K562 (cell line): ENCODE data around the gene SLC16A1. TPM values are rescaled to one million over a fixed set of nuclear protein-coding genes. Genes with fewer than 3 reads are reported as not detected.

Experiments used
- BCOR ChIP-seq: fragments of 450-650 bp; IDR thresholded peaks from 2 replicates; pipeline ENCODE4 v1.6.1; 2016
- FOXJ3 ChIP-seq: sonication (generic); formaldehyde crosslinking; IDR thresholded peaks from 2 replicates; pipeline ENCODE4 v1.4.0; 2020; ENCODE audit warnings: mild to moderate bottlenecking, missing genetic modification reagents
- GABPB2 ChIP-seq: fragments of 250-450 bp; sonication (Bioruptor Pico); conservative IDR thresholded peaks from 2 replicates; pipeline ENCODE4 v1.5.1; 2021; ENCODE audit warnings: mild to moderate bottlenecking
- ILK ChIP-seq: fragments of 450-650 bp; IDR thresholded peaks from 2 replicates; pipeline ENCODE4 v1.6.1; 2016; ENCODE audit warnings: missing genetic modification characterization, low read depth, mild to moderate bottlenecking, missing compliant biosample characterization, moderate library complexity, borderline replicate concordance
- NFE2L1 ChIP-seq: fragments of 450-650 bp; IDR thresholded peaks from 2 replicates; pipeline ENCODE4 v1.6.1; 2016; ENCODE audit warnings: missing genetic modification characterization, low read depth, mild to moderate bottlenecking, missing compliant biosample characterization, moderate library complexity, borderline replicate concordance
- RCOR1 ChIP-seq, 2 experiments: IDR thresholded peaks; 2 replicates each; pipeline ENCODE4 v1.6.1; 2012; ENCODE audit warnings: low read depth in 2 of 2, low read length in 2 of 2, borderline replicate concordance in 1 of 2, improper control_type of control experiment in 1 of 2
- RHOXF2B ChIP-seq: fragments of 250-450 bp; sonication (Bioruptor Pico); conservative IDR thresholded peaks from 2 replicates; pipeline ENCODE4 v1.5.1; 2021
- SIX5 ChIP-seq, 2 experiments: IDR thresholded peaks; 2 replicates each; pipeline ENCODE4 v1.6.1; 2011; ENCODE audit warnings: low read length in 2 of 2, borderline replicate concordance in 1 of 2, low read depth in 1 of 2, mild to moderate bottlenecking in 1 of 2, moderate library complexity in 1 of 2; ENCODE audit not compliant: insufficient read depth in 1 of 2
- XRCC5 ChIP-seq: fragments of 200-400 bp; formaldehyde crosslinking; IDR thresholded peaks from 2 replicates; pipeline ENCODE4 v1.6.1; 2017; ENCODE audit warnings: low read depth, mild to moderate bottlenecking, low read length
- ZNF239 ChIP-seq: fragments of 250-450 bp; sonication (Bioruptor Pico); IDR thresholded peaks from 2 replicates; pipeline ENCODE4 v1.4.0; 2020; ENCODE audit warnings: mild to moderate bottlenecking
- ZNF311 ChIP-seq: fragments of 250-450 bp; sonication (Bioruptor Pico); IDR thresholded peaks from 2 replicates; pipeline ENCODE4 v1.4.0; 2020; ENCODE audit warnings: mild to moderate bottlenecking, moderate library complexity
- ZNF561 ChIP-seq: fragments of 450-650 bp; formaldehyde crosslinking; conservative IDR thresholded peaks from 2 replicates; pipeline ENCODE4 v1.4.0; 2020; ENCODE audit warnings: mild to moderate bottlenecking, moderate library complexity
- ZNF76 ChIP-seq: fragments of 250-450 bp; sonication (Bioruptor Pico); IDR thresholded peaks from 2 replicates; pipeline ENCODE4 v1.4.0; 2020; ENCODE audit warnings: mild to moderate bottlenecking, moderate library complexity, borderline replicate concordance
- polyA plus RNA-seq, 8 experiments: library from polyadenylated mRNA; depleted of rRNA in 4 of 8; stranded (reverse) in 5 of 8; unstranded in 3 of 8; fragments of >200 nt; fragmentation: Nextera tagmentation in 2 of 8; fragmentation: Illumina TruSeq in 1 of 8; extraction: Ambion mirVana in 2 of 8; extraction: Trizol in 1 of 8; gene quantifications; 2 replicates each; pipeline versions ENCODE4 v1.2.1 to v1.2.3, GENCODE V29; 2011 to 2014; ENCODE audit warnings: inconsistent platforms in 1 of 8, missing spikeins in 1 of 8
- total RNA-seq, 7 experiments: library from RNA; depleted of rRNA in 6 of 7; stranded (reverse); fragments of >200 nt in 6 of 7; fragmentation: Illumina TruSeq in 2 of 7; extraction: Trizol in 2 of 7; gene quantifications; 2 replicates each; pipeline versions ENCODE4 v1.2.1 to v1.2.3, GENCODE V29; 2011 to 2021; ENCODE audit warnings: low replicate concordance in 1 of 7
- TF ChIP-seq, protein P1 (sequence below), 2 experiments: IDR thresholded peaks; 2 replicates each; pipeline ENCODE4 v1.6.1; 2012; ENCODE audit warnings: improper control_type of control experiment in 2 of 2, low read depth in 2 of 2, low read length in 2 of 2, borderline replicate concordance in 1 of 2
- TF ChIP-seq, protein P2 (sequence below): fragments of 450-650 bp; IDR thresholded peaks from 2 replicates; pipeline ENCODE4 v1.6.1; 2016; ENCODE audit warnings: antibody characterized with exemption
- TF ChIP-seq, protein P3 (sequence below): IDR thresholded peaks from 2 replicates; pipeline ENCODE4 v1.6.1; 2014; ENCODE audit warnings: antibody characterized with exemption
- TF ChIP-seq, protein P4 (sequence below), 3 experiments: IDR thresholded peaks in 2 of 3; conservative IDR thresholded peaks in 1 of 3; 2 replicates each; pipeline ENCODE4 v1.5.1; 2011 to 2012; ENCODE audit warnings: low read length in 3 of 3, mild to moderate bottlenecking in 3 of 3, control low read depth in 2 of 3, improper control_type of control experiment in 1 of 3, inconsistent platforms in 1 of 3, low read depth in 1 of 3, mixed read lengths in 1 of 3, moderate library complexity in 1 of 3; ENCODE audit not compliant: insufficient read depth in 2 of 3
- TF ChIP-seq, protein P5 (sequence below): fragments of 250-450 bp; sonication (Bioruptor Pico); IDR thresholded peaks from 2 replicates; pipeline ENCODE4 v1.6.1; 2021; ENCODE audit warnings: mild to moderate bottlenecking
- TF ChIP-seq, protein P6 (sequence below): fragments of 450-650 bp; IDR thresholded peaks from 2 replicates; pipeline ENCODE4 v1.7.0; 2016; ENCODE audit warnings: borderline replicate concordance

SLC16A1 gene
- total and polyA plus RNA-seq, 9 of the 15 experiments (the other 6 are each of a cell fraction or from before 2014, with no cell fraction given): 73.1 to 244 (median 117) TPM

DNA sequence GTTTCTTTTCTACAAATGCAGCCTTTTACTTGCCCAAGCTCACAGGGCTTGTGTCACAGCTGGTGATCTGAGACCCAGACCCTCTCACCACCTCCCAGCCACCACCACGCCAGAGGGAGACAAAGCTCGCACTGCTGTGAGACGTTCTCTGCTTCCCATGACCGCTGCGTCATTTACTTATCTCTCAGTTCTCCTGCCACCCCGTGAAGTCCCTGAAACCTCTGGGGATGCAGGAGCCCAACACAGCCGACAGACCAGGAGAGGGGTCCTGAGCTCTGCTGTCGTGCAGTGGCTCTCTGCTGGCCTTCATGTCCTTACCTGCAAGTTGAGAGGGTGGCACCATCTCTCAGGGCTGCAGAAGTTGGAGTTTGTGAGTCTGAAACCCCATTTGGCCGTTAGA lies 77.7 kb downstream of the SLC16A1 start (continued):
- TF ChIP-seq, protein P1, sequence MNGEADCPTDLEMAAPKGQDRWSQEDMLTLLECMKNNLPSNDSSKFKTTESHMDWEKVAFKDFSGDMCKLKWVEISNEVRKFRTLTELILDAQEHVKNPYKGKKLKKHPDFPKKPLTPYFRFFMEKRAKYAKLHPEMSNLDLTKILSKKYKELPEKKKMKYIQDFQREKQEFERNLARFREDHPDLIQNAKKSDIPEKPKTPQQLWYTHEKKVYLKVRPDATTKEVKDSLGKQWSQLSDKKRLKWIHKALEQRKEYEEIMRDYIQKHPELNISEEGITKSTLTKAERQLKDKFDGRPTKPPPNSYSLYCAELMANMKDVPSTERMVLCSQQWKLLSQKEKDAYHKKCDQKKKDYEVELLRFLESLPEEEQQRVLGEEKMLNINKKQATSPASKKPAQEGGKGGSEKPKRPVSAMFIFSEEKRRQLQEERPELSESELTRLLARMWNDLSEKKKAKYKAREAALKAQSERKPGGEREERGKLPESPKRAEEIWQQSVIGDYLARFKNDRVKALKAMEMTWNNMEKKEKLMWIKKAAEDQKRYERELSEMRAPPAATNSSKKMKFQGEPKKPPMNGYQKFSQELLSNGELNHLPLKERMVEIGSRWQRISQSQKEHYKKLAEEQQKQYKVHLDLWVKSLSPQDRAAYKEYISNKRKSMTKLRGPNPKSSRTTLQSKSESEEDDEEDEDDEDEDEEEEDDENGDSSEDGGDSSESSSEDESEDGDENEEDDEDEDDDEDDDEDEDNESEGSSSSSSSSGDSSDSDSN (IDR thresholded peaks at IDR 0.05; ENCODE audit: borderline replicate concordance in 1 of 2, low read depth in 2 of 2, low read length in 2 of 2): no peak; a peak in 1 of 4 replicates
- TF ChIP-seq RHOXF2B (CRISPR knock-in tag) (no peak), RCOR1 (IDR thresholded peaks at IDR 0.05; ENCODE audit: borderline replicate concordance in 1 of 2, low read depth in 2 of 2, low read length in 2 of 2) (peak in 1 of 2 experiments; percentile 84; a peak in 2 of 4 replicates), BCOR (no peak), GABPB2 (no peak), SIX5 (IDR thresholded peaks at IDR 0.05; ENCODE audit: borderline replicate concordance in 1 of 2, insufficient read depth in 1 of 2, low read depth in 1 of 2, low read length in 2 of 2) (no peak), ZNF76 (CRISPR knock-in tag) (0 out of 2 replicates have a peak, but pooled peaks have one; percentile 5), ZNF311 (CRISPR knock-in tag) (no peak), FOXJ3 (CRISPR knock-in tag) (no peak), NFE2L1 (tag) (no peak), XRCC5 (no peak), ZNF561 (CRISPR knock-in tag) (no peak), ZNF239 (CRISPR knock-in tag) (0 out of 2 replicates have a peak, but pooled peaks have one; percentile 25), ILK (tag) (no peak)
- TF ChIP-seq, protein P2, sequence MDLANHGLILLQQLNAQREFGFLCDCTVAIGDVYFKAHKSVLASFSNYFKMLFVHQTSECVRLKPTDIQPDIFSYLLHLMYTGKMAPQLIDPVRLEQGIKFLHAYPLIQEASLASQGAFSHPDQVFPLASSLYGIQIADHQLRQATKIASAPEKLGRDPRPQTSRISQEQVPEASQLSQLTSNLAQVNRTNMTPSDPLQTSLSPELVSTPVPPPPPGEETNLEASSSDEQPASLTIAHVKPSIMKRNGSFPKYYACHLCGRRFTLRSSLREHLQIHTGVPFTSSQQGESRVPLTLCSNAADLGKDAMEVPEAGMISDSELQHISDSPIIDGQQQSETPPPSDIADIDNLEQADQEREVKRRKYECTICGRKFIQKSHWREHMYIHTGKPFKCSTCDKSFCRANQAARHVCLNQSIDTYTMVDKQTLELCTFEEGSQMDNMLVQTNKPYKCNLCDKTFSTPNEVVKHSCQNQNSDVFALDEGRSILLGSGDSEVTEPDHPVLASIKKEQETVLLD: no peak
- TF ChIP-seq, protein P3, sequence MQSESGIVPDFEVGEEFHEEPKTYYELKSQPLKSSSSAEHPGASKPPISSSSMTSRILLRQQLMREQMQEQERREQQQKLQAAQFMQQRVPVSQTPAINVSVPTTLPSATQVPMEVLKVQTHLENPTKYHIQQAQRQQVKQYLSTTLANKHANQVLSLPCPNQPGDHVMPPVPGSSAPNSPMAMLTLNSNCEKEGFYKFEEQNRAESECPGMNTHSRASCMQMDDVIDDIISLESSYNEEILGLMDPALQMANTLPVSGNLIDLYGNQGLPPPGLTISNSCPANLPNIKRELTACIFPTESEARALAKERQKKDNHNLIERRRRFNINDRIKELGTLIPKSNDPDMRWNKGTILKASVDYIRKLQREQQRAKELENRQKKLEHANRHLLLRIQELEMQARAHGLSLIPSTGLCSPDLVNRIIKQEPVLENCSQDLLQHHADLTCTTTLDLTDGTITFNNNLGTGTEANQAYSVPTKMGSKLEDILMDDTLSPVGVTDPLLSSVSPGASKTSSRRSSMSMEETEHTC: peak; percentile 92
- TF ChIP-seq, protein P4, sequence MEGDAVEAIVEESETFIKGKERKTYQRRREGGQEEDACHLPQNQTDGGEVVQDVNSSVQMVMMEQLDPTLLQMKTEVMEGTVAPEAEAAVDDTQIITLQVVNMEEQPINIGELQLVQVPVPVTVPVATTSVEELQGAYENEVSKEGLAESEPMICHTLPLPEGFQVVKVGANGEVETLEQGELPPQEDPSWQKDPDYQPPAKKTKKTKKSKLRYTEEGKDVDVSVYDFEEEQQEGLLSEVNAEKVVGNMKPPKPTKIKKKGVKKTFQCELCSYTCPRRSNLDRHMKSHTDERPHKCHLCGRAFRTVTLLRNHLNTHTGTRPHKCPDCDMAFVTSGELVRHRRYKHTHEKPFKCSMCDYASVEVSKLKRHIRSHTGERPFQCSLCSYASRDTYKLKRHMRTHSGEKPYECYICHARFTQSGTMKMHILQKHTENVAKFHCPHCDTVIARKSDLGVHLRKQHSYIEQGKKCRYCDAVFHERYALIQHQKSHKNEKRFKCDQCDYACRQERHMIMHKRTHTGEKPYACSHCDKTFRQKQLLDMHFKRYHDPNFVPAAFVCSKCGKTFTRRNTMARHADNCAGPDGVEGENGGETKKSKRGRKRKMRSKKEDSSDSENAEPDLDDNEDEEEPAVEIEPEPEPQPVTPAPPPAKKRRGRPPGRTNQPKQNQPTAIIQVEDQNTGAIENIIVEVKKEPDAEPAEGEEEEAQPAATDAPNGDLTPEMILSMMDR (IDR thresholded peaks at IDR 0.05 in 2 of 3, conservative IDR thresholded peaks at IDR 0.05 in 1 of 3; ENCODE audit: insufficient read depth in 2 of 3, low read depth in 1 of 3, low read length in 3 of 3): peak; percentile 79 to 87 (median 80)
- TF ChIP-seq, protein P5, sequence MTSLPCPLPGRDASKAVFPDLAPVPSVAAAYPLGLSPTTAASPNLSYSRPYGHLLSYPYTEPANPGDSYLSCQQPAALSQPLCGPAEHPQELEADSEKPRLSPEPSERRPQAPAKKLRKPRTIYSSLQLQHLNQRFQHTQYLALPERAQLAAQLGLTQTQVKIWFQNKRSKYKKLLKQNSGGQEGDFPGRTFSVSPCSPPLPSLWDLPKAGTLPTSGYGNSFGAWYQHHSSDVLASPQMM (CRISPR knock-in tag): no peak
- TF ChIP-seq, protein P6, sequence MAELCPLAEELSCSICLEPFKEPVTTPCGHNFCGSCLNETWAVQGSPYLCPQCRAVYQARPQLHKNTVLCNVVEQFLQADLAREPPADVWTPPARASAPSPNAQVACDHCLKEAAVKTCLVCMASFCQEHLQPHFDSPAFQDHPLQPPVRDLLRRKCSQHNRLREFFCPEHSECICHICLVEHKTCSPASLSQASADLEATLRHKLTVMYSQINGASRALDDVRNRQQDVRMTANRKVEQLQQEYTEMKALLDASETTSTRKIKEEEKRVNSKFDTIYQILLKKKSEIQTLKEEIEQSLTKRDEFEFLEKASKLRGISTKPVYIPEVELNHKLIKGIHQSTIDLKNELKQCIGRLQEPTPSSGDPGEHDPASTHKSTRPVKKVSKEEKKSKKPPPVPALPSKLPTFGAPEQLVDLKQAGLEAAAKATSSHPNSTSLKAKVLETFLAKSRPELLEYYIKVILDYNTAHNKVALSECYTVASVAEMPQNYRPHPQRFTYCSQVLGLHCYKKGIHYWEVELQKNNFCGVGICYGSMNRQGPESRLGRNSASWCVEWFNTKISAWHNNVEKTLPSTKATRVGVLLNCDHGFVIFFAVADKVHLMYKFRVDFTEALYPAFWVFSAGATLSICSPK: no peak
